NCI-H1694 (cell line): ENCODE data around the gene AMFR.

ENCODE experiments used
- DNase-seq: peaks from one replicate; lab custom pipeline; 2025; lab: John Stamatoyannopoulos, UW

The AMFR gene

GRCh38 chr16:56347166-56347565, 78.2 kb downstream of the AMFR start:
- DNase-seq = no peak

DNA sequence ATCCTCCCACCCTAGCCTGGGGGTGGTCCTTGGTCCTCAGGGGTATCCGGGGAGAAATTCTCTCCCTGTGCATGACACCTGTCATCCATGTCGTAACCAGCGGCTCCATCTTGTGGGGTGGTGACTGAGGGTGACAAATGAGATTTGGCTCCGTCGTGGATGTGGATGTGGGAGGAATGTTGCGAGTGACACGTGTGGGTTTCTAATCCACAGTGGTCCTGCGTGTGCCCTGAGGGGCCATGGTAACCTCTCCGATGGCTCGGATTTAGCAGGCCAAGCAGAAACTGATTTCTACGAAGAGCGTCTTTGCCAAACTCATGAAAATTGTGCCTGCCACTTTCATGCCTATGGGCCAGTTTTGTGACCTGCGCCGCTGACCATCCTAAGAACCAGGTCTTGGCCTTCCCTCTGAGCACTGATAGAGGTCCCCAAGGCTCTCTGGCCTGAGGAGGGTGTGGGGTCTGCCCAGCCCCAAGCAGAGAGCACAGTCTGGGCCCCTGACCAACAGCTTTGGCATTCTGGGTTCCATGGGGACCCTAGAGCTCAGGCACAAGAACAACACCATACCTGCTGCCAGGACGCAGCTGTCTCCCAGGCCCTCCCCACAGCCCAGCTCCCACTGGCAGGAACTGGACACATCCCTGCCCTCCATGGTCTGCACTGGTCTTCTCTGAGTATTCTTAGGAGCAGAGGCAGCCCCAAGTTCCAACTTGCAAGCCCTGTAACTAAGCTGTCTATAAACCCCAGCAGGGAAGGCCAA, 79.0 kb downstream of the AMFR start:
- no peak for DNase-seq

GRCh38 chr16:56345406-56346050, 79.8 kb downstream of the AMFR start:
- no peak for DNase-seq

DNA sequence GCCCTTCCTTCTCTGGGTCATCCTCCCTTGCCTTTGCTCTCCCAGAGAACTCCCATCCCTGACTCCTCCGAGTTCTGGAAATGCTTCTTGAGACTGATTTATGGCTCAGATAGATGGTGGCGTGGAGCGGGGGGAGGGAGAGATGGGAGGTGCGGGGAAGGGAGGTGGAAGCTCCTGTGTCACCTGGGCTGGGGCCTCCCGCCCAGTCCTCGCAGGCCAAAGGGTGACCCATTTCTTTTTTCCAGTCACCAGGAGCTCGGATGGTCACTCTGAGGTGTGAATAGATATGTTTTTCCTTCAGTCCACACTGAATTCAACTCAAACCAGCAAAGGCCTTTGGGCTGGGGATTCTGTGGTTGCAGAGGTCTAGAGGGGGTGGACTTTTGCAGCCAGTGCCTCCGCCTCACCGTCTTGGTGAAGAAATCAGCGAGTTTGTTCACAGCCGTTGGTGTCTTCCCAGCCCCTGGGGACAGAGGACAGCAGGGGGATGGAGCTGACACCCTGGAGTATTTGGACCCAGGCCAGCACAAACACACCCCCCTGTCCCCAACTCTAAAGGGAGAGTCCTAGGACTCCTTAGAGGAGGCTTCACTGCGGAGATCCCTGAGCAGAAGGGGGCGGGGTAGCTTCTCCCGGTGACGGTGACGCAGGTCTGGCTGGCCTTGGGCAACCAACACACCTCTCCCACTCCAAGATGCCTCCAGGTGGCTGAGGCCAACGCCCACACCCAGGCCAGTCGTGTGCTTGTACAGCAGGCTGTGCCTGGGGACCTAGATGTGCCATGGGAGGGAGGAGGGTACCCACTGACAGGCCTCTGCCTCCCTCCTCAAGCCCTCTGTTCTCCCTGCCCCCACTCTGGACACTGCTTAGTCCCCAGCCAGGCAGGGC, 80.6 kb downstream of the AMFR start:
- DNase-seq = no peak

GRCh38 chr16:56343661-56344517, 81.5 kb downstream of the AMFR start:
- no peak for DNase-seq

- no peak for DNase-seq
These were observed 83.5 kb downstream of the AMFR start for GRCh38 chr16:56341656-56342399.

DNA sequence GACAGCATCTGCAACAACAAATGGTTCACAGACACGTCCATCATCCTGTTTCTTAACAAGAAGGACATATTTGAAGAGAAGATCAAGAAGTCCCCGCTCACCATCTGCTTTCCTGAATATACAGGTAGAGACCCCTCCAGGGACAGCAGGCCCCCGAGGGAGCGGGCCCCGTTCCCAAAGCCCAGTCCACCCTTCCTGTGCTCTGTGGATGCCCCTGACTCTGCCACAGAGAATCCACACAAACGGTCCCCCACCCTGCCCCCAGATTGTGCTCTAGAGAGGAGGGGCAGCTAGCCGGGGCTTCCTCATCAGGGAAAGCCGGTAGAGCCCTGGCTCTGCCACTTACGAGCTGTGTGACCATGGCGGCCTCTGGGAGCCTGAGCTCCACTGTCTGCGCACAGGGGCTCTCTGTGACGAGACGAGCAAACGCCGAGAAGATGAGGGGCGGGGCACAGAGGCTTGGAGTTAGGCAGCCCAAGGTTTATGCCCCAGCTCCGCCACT, 84.4 kb downstream of the AMFR start:
- DNase-seq = no peak

DNA sequence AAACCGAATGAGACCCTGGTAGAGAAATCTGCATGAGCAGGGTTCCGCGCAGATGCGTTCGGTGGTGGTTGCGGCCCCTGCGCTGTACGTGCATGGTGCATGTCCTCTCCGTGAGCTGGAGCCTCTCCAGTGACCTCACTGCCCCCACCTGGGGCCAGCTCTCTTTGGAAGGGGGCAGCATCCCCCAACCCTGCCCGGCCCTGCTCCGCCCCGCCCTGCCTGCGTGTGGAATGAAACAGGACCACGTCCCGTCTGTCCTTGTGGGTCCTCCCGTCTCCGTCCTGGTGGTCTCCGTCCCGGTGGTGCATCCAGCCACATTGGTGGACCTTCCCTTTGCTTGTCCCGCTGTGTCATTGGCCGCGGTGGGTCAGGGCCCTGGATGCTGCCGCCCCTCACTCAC, 84.9 kb downstream of the AMFR start:
- DNase-seq = no peak

GRCh38 chr16:56339431-56340195, 85.7 kb downstream of the AMFR start:
- DNase-seq = no peak

- no peak for DNase-seq
These were observed 86.6 kb downstream of the AMFR start for GRCh38 chr16:56338566-56339318.

GRCh38 chr16:56337858-56338325, 87.5 kb downstream of the AMFR start:
- no peak for DNase-seq

GRCh38 chr16:56337131-56337857, 88.1 kb downstream of the AMFR start:
- no peak for DNase-seq

GRCh38 chr16:56336711-56337110, 88.6 kb downstream of the AMFR start:
- DNase-seq = no peak

GRCh38 chr16:56336071-56336688, 89.2 kb downstream of the AMFR start:
- DNase-seq = no peak

DNA sequence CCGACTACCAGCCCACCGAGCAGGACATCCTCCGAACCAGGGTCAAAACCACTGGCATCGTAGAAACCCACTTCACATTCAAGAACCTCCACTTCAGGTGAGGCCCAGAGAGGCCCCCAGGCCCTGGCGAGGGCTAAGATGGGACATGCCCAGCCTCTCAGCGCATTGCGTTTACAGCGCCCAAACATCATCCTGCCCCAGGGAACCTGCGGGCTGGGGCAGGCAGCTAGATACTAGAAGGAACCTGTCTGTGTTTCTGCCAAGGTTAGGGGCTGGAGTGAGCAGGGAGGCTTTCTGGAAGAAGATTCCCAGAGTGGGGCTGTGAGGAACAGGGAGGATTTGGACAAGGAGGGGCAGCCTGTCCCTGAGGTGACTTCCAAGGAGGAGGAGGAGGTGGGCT, 90.6 kb downstream of the AMFR start:
- no peak for DNase-seq

- DNase-seq = no peak
These were observed 92.8 kb downstream of the AMFR start for GRCh38 chr16:56332464-56333079.

DNA sequence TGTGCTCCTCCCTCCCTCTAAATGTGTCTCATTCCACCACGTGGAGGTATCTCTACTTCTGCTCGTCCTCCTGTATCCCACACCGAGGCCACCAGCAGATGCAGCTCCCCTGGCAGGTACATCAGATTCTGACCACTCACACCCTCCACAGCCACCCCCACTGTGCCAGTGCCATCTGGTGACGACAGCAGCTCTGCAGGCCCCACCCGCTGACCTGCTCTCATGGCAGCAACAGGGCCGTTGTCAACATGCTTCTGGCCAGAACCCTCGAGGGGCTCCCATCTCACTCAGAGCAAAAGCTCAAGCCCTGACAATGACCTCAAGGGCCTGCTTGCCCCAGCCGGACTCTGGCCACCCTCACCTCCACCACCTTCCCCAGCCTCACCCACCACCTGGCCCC, 93.4 kb downstream of the AMFR start:
- DNase-seq = no peak

DNA sequence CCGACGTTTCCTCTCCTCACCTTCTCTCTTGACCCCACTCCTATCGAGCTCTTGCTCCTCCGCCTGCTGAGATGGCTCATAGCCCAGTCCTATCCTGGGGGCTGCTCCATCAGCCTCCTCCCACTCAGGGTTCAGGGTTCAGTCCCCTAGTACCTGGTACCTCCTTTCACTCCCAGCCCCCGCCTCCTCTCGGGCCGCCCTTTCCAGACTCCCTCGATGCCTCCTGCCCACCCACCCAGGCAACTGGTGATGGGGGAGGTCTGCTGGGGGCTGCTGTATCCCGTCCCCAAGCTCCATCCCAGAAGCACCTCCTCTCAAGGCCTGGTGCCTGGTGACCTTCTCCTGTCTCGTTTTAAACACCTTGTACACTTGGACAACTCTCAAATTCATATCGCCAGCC, 93.9 kb downstream of the AMFR start:
- DNase-seq = no peak
